ENCODE results near the gene PRRX2.
"Not testable (repeated sequence)": the region's sequence is repeated elsewhere in the genome, so short reads cannot be mapped to it uniquely, and the experiment has no call there.

PRRX2 gene

GRCh38 chr9:129655154-129655553, 10.3 kb upstream of the PRRX2 start:
- DNase-seq = no peak

GRCh38 chr9:129655696-129656095, 9.8 kb upstream of the PRRX2 start:
- no peak for DNase-seq

GRCh38 chr9:129656795-129657390, 8.6 kb upstream of the PRRX2 start:
- no peak for DNase-seq

GRCh38 chr9:129661029-129661428, 4.4 kb upstream of the PRRX2 start:
- no peak for DNase-seq

- not testable (repeated sequence) for DNase-seq
Observed at GRCh38 chr9:129662239-129662638, 3.2 kb upstream of the PRRX2 start.

GRCh38 chr9:129664746-129665388, 580 bp upstream of the PRRX2 start:
- no peak for DNase-seq

GRCh38 chr9:129665814-129666520, 520 bp downstream of the PRRX2 start:
- no peak for DNase-seq

- DNase-seq = no peak
Observed at GRCh38 chr9:129666575-129666974, 1.1 kb downstream of the PRRX2 start.

GRCh38 chr9:129667378-129667777, 1.9 kb downstream of the PRRX2 start:
- no peak for DNase-seq

GRCh38 chr9:129667850-129668249, 2.4 kb downstream of the PRRX2 start:
- no peak for DNase-seq

- no peak for DNase-seq
Observed at GRCh38 chr9:129669141-129669718, 3.8 kb downstream of the PRRX2 start.

- DNase-seq = no peak
Observed at GRCh38 chr9:129669946-129670345, 4.5 kb downstream of the PRRX2 start.

GRCh38 chr9:129671065-129671464, 5.6 kb downstream of the PRRX2 start:
- DNase-seq = no peak

- DNase-seq = no peak
Observed at GRCh38 chr9:129671519-129671918, 6.1 kb downstream of the PRRX2 start.

GRCh38 chr9:129672702-129673101, 7.3 kb downstream of the PRRX2 start:
- no peak for DNase-seq

GRCh38 chr9:129673602-129674001, 8.2 kb downstream of the PRRX2 start:
- no peak for DNase-seq

GRCh38 chr9:129674229-129674628, 8.8 kb downstream of the PRRX2 start:
- no peak for DNase-seq

GRCh38 chr9:129675620-129676019, 10.2 kb downstream of the PRRX2 start:
- no peak for DNase-seq

- DNase-seq = no peak
Observed at GRCh38 chr9:129676287-129676686, 10.8 kb downstream of the PRRX2 start.

- DNase-seq = no peak
Observed at GRCh38 chr9:129676975-129677374, 11.5 kb downstream of the PRRX2 start.

GRCh38 chr9:129677456-129677855, 12.0 kb downstream of the PRRX2 start:
- DNase-seq = no peak

GRCh38 chr9:129678844-129679243, 13.4 kb downstream of the PRRX2 start:
- no peak for DNase-seq

GRCh38 chr9:129679537-129679936, 14.1 kb downstream of the PRRX2 start:
- DNase-seq = no peak

GRCh38 chr9:129681924-129682323, 16.5 kb downstream of the PRRX2 start:
- no peak for DNase-seq

All from NCI-H2227 treated with DMSO at 0.1 percent for 48 hours (cell line).